SHP77 (cell line): ENCODE data around the gene ABHD12.
A peak's percentile ranks its signal among the peaks of the same experiment; 100 is the strongest.
"Not testable (repeated sequence)": the region's sequence is repeated elsewhere in the genome, so short reads cannot be mapped to it uniquely, and the experiment has no call there.

Experiments
- DNase-seq, 2 experiments: peaks; one replicate each; lab custom pipeline; 2025; lab: John Stamatoyannopoulos, UW

ABHD12 gene

GRCh38 chr20:25390538-25391528, at the start of gene ABHD12:
Gene ABHD12, minus strand, starts transcription at chr20:25390835. Its CDS starts 132 bp downstream, at chr20:25390703.
- peak; percentile 96 to 99 for DNase-seq

GRCh38 chr20:25439328-25439727, 48.7 kb upstream of the ABHD12 start:
- no peak for DNase-seq

- no peak for DNase-seq
These were observed 46.5 kb upstream of the ABHD12 start for GRCh38 chr20:25437153-25437581.

GRCh38 chr20:25424536-25424935, 33.9 kb upstream of the ABHD12 start:
- no peak for DNase-seq

GRCh38 chr20:25422032-25422431, 31.4 kb upstream of the ABHD12 start:
- no peak for DNase-seq

- DNase-seq, result no peak
These were observed 30.5 kb upstream of the ABHD12 start for GRCh38 chr20:25421102-25421501.

- DNase-seq, result no peak
These were observed 28.1 kb upstream of the ABHD12 start for GRCh38 chr20:25418776-25419175.

GRCh38 chr20:25408890-25409289, 18.3 kb upstream of the ABHD12 start:
- no peak for DNase-seq

GRCh38 chr20:25408170-25408547, 17.5 kb upstream of the ABHD12 start:
- no peak for DNase-seq

GRCh38 chr20:25407311-25408169, 16.9 kb upstream of the ABHD12 start, which contains the start of gene GINS1:
Gene GINS1, plus strand, starts transcription at chr20:25407673. Its CDS starts 148 bp downstream, at chr20:25407821.
- DNase-seq, result peak; percentile 96 to 98

- no peak for DNase-seq
These were observed 11.9 kb upstream of the ABHD12 start for GRCh38 chr20:25402583-25402982.

GRCh38 chr20:25400291-25400732, 9.7 kb upstream of the ABHD12 start:
- DNase-seq, result not testable (repeated sequence)

- DNase-seq, result peak; percentile 78 to 83
These were observed 8.4 kb upstream of the ABHD12 start for GRCh38 chr20:25399037-25399430.

GRCh38 chr20:25398376-25399036, 7.9 kb upstream of the ABHD12 start:
- DNase-seq, result no peak

- DNase-seq, result no peak
These were observed 7.2 kb upstream of the ABHD12 start for GRCh38 chr20:25397821-25398220.

- DNase-seq, result no peak
These were observed 6.5 kb upstream of the ABHD12 start for GRCh38 chr20:25397096-25397495.

- no peak for DNase-seq
These were observed 4.4 kb upstream of the ABHD12 start for GRCh38 chr20:25394996-25395395.

- DNase-seq, result no peak
These were observed 3.6 kb upstream of the ABHD12 start for GRCh38 chr20:25394276-25394675.

- DNase-seq, result peak; percentile 26 to 34
These were observed 637 bp downstream of the ABHD12 start for GRCh38 chr20:25389858-25390537.

GRCh38 chr20:25389401-25389857, 1.2 kb downstream of the ABHD12 start:
- no peak for DNase-seq

GRCh38 chr20:25382704-25383370, 7.8 kb downstream of the ABHD12 start:
- DNase-seq, result no peak
